ENCODE data around the gene NUB1.

DNA sequence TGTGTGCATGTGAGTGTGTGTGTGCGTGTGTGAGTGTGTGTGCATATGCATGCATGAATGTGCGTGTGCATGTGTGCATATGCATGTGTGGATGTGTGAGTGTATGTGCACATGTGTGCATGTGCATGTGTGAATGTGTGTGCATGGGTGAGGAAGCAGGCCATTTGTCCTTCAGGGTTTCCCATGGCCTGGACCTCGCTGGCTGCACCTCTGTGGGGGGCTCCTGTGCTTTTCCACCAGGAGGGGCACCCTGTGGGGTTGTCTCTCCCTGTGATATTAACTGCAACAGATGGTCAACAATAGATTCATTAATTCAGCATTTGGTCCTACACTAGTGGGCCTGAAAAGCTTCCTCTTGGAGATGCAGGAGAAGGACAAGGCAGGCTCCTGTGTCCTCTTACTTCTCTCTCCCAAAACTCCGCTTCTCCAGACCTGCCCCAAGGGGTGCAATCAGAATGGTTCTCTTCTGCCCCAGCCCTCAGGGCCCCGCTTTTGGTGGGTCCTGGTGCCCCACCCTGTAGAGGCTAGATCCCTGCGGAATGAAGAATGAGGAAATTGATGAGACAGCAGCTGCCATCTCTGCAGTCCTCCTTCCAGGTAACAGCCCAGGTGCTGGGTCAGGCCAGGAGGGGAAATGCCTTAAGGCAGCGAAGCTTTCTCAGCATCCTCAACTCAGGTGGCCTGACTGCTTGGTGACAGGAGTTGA, 41.5 kb upstream of the NUB1 start:
- TF ChIP-seq CTCF (IDR thresholded peaks at IDR 0.05) (no peak), POLR2A (IDR thresholded peaks at IDR 0.05) (no peak)
